Bronchial epithelial cell (primary cell): ENCODE results near the gene DSEL. TPM values are rescaled to one million over a fixed set of nuclear protein-coding genes. Genes with fewer than 3 reads are reported as not detected.
A peak's percentile ranks its signal among the peaks of the same experiment; 100 is the strongest.

Source experiments
- DNase-seq: peaks from one replicate; pipeline ENCODE4 v3.0.0-alpha.2; 2010; ENCODE audit warnings: low read depth
- FAIRE-seq: peaks from 2 replicates; lab custom pipeline; 2011; peaks lifted over from hg19 to GRCh38; lab: Jason Lieb, UNC
- H3K27me3 ChIP-seq: 2 replicates; pipeline ENCODE4 v1.5.1; 2011; ENCODE audit warnings: low read length; ENCODE audit not compliant: control insufficient read depth, insufficient read depth
- H3K36me3 ChIP-seq: 2 replicates; pipeline ENCODE4 v1.5.1; 2011; ENCODE audit warnings: low read length; ENCODE audit not compliant: control insufficient read depth, insufficient read depth
- H3K4me3 ChIP-seq: 2 replicates; pipeline ENCODE4 v1.5.1; 2011; ENCODE audit warnings: mild to moderate bottlenecking, low read depth, low read length, control low read depth
- CTCF ChIP-seq: IDR thresholded peaks from 2 replicates; pipeline ENCODE4 v1.5.1; 2011; ENCODE audit warnings: mild to moderate bottlenecking, moderate library complexity, low read length, control low read depth, inconsistent platforms; ENCODE audit not compliant: insufficient read depth, severe bottlenecking
- total RNA-seq: library from RNA; depleted of rRNA; stranded (reverse); fragments of >200 nt; gene quantifications from 2 replicates; pipeline ENCODE4 v1.2.1, GENCODE V29; 2014

The DSEL gene
- total RNA-seq, 1 donor from 2014 or later: 2.4 TPM

- no peak for FAIRE-seq
- H3K4me3 ChIP-seq: no peak overlapping the region
- TF ChIP-seq CTCF: no peak
- no peak for DNase-seq
- H3K27me3 ChIP-seq: no peaks in the 10 kb centered on the region
- no peaks in the 10 kb centered on the region for H3K36me3 ChIP-seq
Observed at GRCh38 chr18:67540559-67540958, 24.0 kb upstream of the DSEL start.

- TF ChIP-seq CTCF: no peak
- H3K36me3 ChIP-seq: no peaks in the 10 kb centered on the region
- H3K4me3 ChIP-seq: no peak overlapping the region
- no peaks in the 10 kb centered on the region for H3K27me3 ChIP-seq
- no peak for DNase-seq
- no peak for FAIRE-seq
Observed at GRCh38 chr18:67531929-67532328, 15.4 kb upstream of the DSEL start.

GRCh38 chr18:67525328-67526099, 9.0 kb upstream of the DSEL start:
- DNase-seq (peak; percentile 89), FAIRE-seq (peak; percentile 7)
- Histone ChIP-seq H3K4me3 (no peak overlapping the region), H3K36me3 (no peaks in the 10 kb centered on the region), H3K27me3 (no peaks in the 10 kb centered on the region)
- TF ChIP-seq CTCF: no peak

GRCh38 chr18:67520351-67520921, 3.9 kb upstream of the DSEL start:
- FAIRE-seq (no peak), DNase-seq (no peak)
- no peak overlapping the region for H3K4me3 ChIP-seq
- TF ChIP-seq CTCF: no peak
- no peaks in the 10 kb centered on the region for H3K36me3 ChIP-seq
- no peaks in the 10 kb centered on the region for H3K27me3 ChIP-seq

- Histone ChIP-seq H3K27me3 (no peaks in the 10 kb centered on the region), H3K4me3 (no peak overlapping the region), H3K36me3 (no peaks in the 10 kb centered on the region)
- DNase-seq (peak; percentile 16), FAIRE-seq (no peak)
- no peak for TF ChIP-seq CTCF
Observed at GRCh38 chr18:67519592-67519991, 3.1 kb upstream of the DSEL start.
